ENCODE results near the gene LSM10. TPM values are rescaled to one million over a fixed set of nuclear protein-coding genes. Genes with fewer than 3 reads are reported as not detected.

LSM10 gene
- total and polyA plus RNA-seq, 3 experiments from 2014 or later = 75.3 to 146 (median 81.4) TPM

DNA sequence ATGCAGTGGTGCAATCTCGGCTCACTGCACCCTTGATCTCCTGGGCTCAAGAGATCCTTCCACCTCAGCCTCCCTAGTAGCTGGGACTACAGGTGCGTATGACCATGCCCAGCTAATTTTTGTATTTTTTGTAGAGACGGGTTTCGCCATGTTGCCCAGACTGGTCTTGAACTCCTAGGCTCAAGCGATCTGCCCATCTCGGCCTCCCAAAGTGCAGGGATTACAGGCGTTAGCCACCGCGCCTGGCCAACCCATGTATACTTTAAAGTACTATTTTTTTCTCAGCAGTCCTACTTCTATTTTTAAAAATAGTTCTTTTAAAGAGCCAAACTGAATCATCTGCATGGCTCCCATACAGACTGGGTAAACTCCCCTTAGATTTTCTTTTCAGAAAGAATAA is 15.5 kb downstream of the LSM10 start:
- Mint-ChIP-seq H3K9me3 (no peaks in the 10 kb centered on the region), H3K4me3 (no peak overlapping the region), H3K4me1 (peaks cover 69 to 85% (median 84%) of the 10 kb centered on the region in 3 donors), H3K27ac (peak overlapping the region in 7 of 8 donors; percentile 61 to 99 (median 78)), H3K36me3 (peaks cover 0 to 37% (median 11%) of the 10 kb centered on the region in 3 donors), H3K27me3 (peaks cover 0 to 2% of the 10 kb centered on the region in 2 donors)
- no peak overlapping the region for H3K4me3 ChIP-seq (ENCODE audit: low read length)
- H3K27me3 ChIP-seq (ENCODE audit: insufficient read depth, low read length, poor library complexity, severe bottlenecking) = no peaks in the 10 kb centered on the region
- no peak overlapping the region for H3K27ac ChIP-seq (ENCODE audit: low read depth, low read length)
- H3K9me3 ChIP-seq (ENCODE audit: low read length) = no peaks in the 10 kb centered on the region
- no peak for DNase-seq
- ChIA-PET POLR2A (interaction anchor here (1.1 kb wide), 1 partner anchor 15 kb away, joined by 6 read pairs; the partner anchor contains the start of gene LSM10), CTCF (interaction anchor here (6.9 kb wide), 1 partner anchor 14 kb away, joined by 38 read pairs; no protein-coding TSS in a partner anchor)
- H3K4me1 ChIP-seq (ENCODE audit: insufficient read depth, low read length) = peaks cover 66% of the 10 kb centered on the region
- peaks cover 4% of the 10 kb centered on the region for H3K36me3 ChIP-seq (ENCODE audit: insufficient read depth, low read length)

DNA sequence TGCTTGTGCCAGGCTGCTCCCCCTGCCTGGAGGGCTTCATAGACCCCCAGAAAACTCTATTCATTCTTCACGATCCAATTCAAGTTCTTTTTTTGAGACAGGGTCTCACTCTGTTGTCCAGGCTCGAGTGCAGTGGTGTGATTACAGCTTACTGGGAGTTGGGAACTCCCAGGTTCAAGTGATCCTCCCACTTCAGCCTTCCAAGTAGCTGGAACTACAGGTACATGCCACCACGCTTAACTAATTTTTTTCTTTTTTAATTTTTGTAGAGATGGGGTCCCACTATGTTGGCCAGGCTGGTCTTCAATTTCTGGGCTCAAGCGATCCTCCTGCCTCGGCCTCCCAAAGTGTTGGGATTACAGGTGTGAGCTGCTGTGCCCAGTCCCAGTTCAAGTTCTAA is 16.3 kb downstream of the LSM10 start:
- POLR2A ChIA-PET = no interaction called here
- Mint-ChIP-seq H3K9me3 (no peaks in the 10 kb centered on the region), H3K4me3 (peak overlapping the region in 2 of 7 donors; percentile 17 to 24), H3K27me3 (peaks cover 0 to 2% of the 10 kb centered on the region in 2 donors), H3K36me3 (peaks cover 0 to 38% (median 11%) of the 10 kb centered on the region in 3 donors), H3K27ac (peak overlapping the region; percentile 61 to 99 (median 83)), H3K4me1 (peaks cover 66 to 83% (median 80%) of the 10 kb centered on the region in 3 donors)
- CTCF ChIA-PET = interaction anchor here (6.9 kb wide), 1 partner anchor 13 kb away, joined by 38 read pairs; no protein-coding TSS in a partner anchor
- DNase-seq = no peak
- Histone ChIP-seq H3K36me3 (ENCODE audit: insufficient read depth, low read length) (peaks cover 4% of the 10 kb centered on the region), H3K4me3 (ENCODE audit: low read length) (no peak overlapping the region), H3K27me3 (ENCODE audit: insufficient read depth, low read length, poor library complexity, severe bottlenecking) (no peaks in the 10 kb centered on the region), H3K4me1 (ENCODE audit: insufficient read depth, low read length) (peaks cover 62% of the 10 kb centered on the region), H3K27ac (ENCODE audit: low read depth, low read length) (no peak overlapping the region), H3K9me3 (ENCODE audit: low read length) (no peaks in the 10 kb centered on the region)

DNA sequence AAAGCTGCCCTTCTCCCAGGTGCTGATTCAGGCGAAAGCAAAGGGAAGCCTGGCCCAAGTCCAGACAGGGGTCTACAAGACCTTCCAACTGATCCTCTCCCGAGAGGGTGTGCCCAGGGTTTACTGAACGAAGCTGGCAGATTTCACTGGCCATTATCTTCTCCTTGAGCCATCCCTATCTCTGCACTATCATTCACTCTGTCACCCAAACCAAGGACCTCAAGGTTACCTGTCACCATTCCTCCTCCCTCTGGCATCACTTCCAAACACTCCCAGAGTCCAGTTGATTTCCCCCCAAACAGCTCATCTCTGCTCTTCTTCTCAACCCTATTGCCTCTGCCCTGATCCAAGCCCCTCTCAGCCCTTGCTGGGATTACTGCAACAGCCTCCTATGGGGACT is 16.9 kb downstream of the LSM10 start:
- no peak for DNase-seq
- peaks cover 0 to 2% of the 10 kb centered on the region in 2 donors for H3K27me3 Mint-ChIP-seq
- peaks cover 0 to 38% (median 11%) of the 10 kb centered on the region in 3 donors for H3K36me3 Mint-ChIP-seq
- no peaks in the 10 kb centered on the region for H3K9me3 Mint-ChIP-seq
- Histone ChIP-seq H3K4me3 (ENCODE audit: low read length) (no peak overlapping the region), H3K27me3 (ENCODE audit: insufficient read depth, low read length, poor library complexity, severe bottlenecking) (no peaks in the 10 kb centered on the region), H3K27ac (ENCODE audit: low read depth, low read length) (no peak overlapping the region), H3K9me3 (ENCODE audit: low read length) (no peaks in the 10 kb centered on the region), H3K36me3 (ENCODE audit: insufficient read depth, low read length) (peaks cover 4% of the 10 kb centered on the region), H3K4me1 (ENCODE audit: insufficient read depth, low read length) (peaks cover 65% of the 10 kb centered on the region)
- peaks cover 66 to 85% (median 80%) of the 10 kb centered on the region in 3 donors for H3K4me1 Mint-ChIP-seq
- POLR2A ChIA-PET = no interaction called here
- peak overlapping the region in 1 of 7 donors; percentile 29 for H3K4me3 Mint-ChIP-seq
- H3K27ac Mint-ChIP-seq = peak overlapping the region in 7 of 8 donors; percentile 61 to 99 (median 81)
- CTCF ChIA-PET = interaction anchor here (6.9 kb wide), 1 partner anchor 13 kb away, joined by 38 read pairs; no protein-coding TSS in a partner anchor

DNA sequence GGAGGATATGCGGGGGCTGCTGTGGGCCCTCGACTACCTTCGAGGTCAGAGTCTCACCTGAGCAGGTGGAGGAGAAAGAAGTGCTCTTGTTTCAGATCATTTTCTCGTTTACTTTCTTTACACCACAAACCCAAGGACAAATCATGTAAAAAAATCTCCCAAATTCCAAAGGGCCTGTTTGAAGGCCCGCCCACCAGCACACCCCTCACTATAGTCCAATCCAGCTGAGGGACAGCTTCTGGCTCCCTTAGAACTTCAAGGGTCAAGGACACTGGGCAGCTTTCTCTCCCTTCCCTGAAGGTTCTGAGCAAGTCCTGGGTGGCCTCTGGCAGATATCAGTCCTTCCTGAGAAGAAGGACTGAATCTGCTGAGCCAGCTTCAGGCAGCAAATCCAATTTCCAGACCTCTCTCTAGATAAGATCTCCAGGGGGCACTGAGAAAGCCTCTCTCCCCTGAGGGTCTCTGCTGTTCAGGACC is 17.5 kb downstream of the LSM10 start:
- Histone ChIP-seq H3K27me3 (ENCODE audit: insufficient read depth, low read length, poor library complexity, severe bottlenecking) (no peaks in the 10 kb centered on the region), H3K9me3 (ENCODE audit: low read length) (no peaks in the 10 kb centered on the region), H3K27ac (ENCODE audit: low read depth, low read length) (no peak overlapping the region), H3K4me3 (ENCODE audit: low read length) (no peak overlapping the region), H3K4me1 (ENCODE audit: insufficient read depth, low read length) (peaks cover 71% of the 10 kb centered on the region), H3K36me3 (ENCODE audit: insufficient read depth, low read length) (peaks cover 4% of the 10 kb centered on the region)
- Mint-ChIP-seq H3K4me3 (peak overlapping the region in 3 of 7 donors; percentile 20 to 70 (median 27)), H3K36me3 (peaks cover 0 to 37% (median 11%) of the 10 kb centered on the region in 3 donors), H3K27me3 (peaks cover 0 to 2% of the 10 kb centered on the region in 2 donors), H3K27ac (peak overlapping the region; percentile 30 to 99 (median 82)), H3K9me3 (no peaks in the 10 kb centered on the region), H3K4me1 (peaks cover 66 to 90% (median 80%) of the 10 kb centered on the region in 3 donors)
- ChIA-PET POLR2A (no interaction called here), CTCF (interaction anchor here (6.9 kb wide), 1 partner anchor 12 kb away, joined by 38 read pairs; no protein-coding TSS in a partner anchor)
- no peak for DNase-seq

DNA sequence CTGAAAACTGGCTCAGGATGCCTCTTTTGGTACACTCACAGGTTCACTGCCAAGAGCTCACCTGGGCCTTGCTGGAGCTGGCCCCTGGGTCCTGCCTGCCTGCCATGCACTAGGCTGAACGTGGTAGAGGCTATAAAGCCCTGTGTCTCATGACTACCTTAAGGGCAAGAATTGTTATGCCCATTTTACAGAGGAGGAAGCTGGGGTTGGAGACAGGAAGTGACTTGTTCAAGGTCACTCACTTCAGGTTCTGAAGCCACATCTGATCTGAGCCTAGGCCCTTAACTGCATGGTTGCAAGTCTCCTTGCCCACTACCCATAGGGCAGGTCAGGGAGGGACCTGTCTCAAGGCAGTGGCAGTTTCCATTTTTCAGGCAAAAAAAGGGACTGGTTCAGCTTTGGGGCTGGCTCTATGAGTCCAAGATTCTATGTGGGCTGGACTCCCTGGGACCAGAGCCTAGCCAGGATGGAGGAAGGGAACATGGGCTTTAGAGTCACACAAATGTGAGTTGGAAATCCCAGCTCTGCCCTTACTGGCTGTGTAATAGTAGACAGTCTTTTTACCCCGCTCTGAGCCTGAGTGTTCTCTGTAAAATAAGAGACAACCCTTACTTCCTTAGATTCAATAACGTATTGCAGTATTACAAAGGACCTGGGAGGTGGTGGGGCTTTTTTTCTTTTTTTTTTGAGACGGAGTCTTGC is 19.8 kb downstream of the LSM10 start:
- H3K4me3 Mint-ChIP-seq = peak overlapping the region in 5 of 7 donors; percentile 23 to 49 (median 24)
- H3K27me3 Mint-ChIP-seq = peaks cover 0 to 2% of the 10 kb centered on the region in 2 donors
- H3K4me1 Mint-ChIP-seq = peaks cover 68 to 91% (median 80%) of the 10 kb centered on the region in 3 donors
- Histone ChIP-seq H3K4me1 (ENCODE audit: insufficient read depth, low read length) (peaks cover 71% of the 10 kb centered on the region), H3K27ac (ENCODE audit: low read depth, low read length) (peak overlapping the region; percentile 20), H3K9me3 (ENCODE audit: low read length) (no peaks in the 10 kb centered on the region), H3K27me3 (ENCODE audit: insufficient read depth, low read length, poor library complexity, severe bottlenecking) (no peaks in the 10 kb centered on the region), H3K36me3 (ENCODE audit: insufficient read depth, low read length) (peaks cover 4% of the 10 kb centered on the region), H3K4me3 (ENCODE audit: low read length) (no peak overlapping the region)
- no peak for DNase-seq
- peaks cover 0 to 34% (median 7%) of the 10 kb centered on the region in 3 donors for H3K36me3 Mint-ChIP-seq
- CTCF ChIA-PET = interaction anchor here (0.8 to 1.8 kb wide), 3 partner anchors 10 to 35 kb away, joined by 3 to 5 read pairs (median 3); no protein-coding TSS in a partner anchor
- H3K27ac Mint-ChIP-seq = peak overlapping the region; percentile 64 to 99 (median 88)
- no peaks in the 10 kb centered on the region for H3K9me3 Mint-ChIP-seq
- POLR2A ChIA-PET = interaction anchor here (1.2 kb wide), 1 partner anchor 20 kb away, joined by 3 read pairs; the partner anchor contains the start of gene LSM10

DNA sequence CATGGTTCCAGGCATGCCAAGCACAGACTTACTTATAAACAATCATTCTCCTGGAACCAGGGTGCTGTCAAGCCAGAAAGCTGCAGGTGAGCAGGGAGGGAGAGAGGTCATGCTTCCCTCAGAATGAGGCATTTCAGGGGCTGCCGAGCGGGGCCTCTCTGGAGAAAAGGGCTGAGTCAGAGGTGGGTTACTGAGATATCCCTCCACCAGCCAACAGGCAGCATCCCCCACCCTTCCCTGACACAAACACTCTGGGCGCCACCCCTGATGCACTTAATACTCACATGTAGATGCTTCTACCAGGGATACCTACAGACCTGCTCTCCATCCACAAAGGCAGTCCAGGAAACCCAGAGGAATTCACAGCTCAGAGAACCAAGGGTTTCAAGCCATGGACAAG is 25.1 kb downstream of the LSM10 start:
- ChIA-PET POLR2A (no interaction called here), CTCF (interaction anchor here (1.0 kb wide), 1 partner anchor 30 kb away, joined by 4 read pairs; no protein-coding TSS in a partner anchor)
- Mint-ChIP-seq H3K27me3 (no peaks in the 10 kb centered on the region), H3K9me3 (no peaks in the 10 kb centered on the region), H3K4me1 (peaks cover 54 to 74% (median 65%) of the 10 kb centered on the region in 3 donors), H3K36me3 (peaks cover 0 to 18% (median 2%) of the 10 kb centered on the region in 3 donors), H3K27ac (peak overlapping the region in 7 of 8 donors; percentile 47 to 99 (median 93)), H3K4me3 (no peak overlapping the region)
- H3K27ac ChIP-seq (ENCODE audit: low read depth, low read length) = peak overlapping the region; percentile 87
- no peak overlapping the region for H3K4me3 ChIP-seq (ENCODE audit: low read length)
- no peaks in the 10 kb centered on the region for H3K9me3 ChIP-seq (ENCODE audit: low read length)
- no peaks in the 10 kb centered on the region for H3K27me3 ChIP-seq (ENCODE audit: insufficient read depth, low read length, poor library complexity, severe bottlenecking)
- no peaks in the 10 kb centered on the region for H3K36me3 ChIP-seq (ENCODE audit: insufficient read depth, low read length)
- no peak for DNase-seq
- H3K4me1 ChIP-seq (ENCODE audit: insufficient read depth, low read length) = peaks cover 72% of the 10 kb centered on the region

DNA sequence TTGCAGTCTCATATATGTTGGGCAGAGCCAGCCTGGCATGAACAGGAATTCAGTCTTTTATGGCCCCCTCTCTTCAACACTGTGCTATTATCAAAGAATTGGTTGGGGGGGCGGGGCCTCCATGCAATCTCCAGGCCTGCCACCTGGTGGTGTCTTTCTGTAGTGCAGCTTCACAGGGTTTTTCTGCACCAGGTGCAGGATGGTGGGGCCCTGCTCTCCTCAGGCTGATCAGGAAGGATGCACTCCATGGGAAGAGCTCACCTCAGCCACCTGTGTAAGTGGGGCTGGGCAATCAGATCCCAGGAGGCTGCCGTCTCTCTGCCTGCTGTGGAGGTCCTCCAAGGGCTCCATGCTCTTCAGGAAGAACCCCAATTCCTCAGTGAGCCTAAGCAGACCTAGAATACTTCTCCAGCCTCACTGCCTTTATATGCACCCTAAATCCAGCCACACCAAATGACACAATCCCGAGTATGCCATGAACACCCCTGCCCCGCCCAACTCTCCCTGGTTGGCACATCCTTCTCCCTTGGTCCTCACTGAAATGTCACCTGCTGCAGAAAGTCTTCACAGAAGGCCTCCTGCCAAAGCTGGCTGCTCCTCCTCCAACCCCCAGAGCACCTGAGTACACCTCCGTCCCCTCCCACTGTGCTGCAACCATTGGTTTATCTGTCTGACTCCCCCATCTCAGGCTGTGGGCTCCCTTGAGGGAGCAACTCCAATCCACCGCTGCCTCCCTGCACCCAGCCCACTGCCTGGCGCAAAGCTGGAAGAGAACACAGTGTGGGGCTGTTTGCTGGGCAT is 28.4 kb downstream of the LSM10 start:
- H3K4me3 Mint-ChIP-seq = no peak overlapping the region
- Histone ChIP-seq H3K9me3 (ENCODE audit: low read length) (no peaks in the 10 kb centered on the region), H3K36me3 (ENCODE audit: insufficient read depth, low read length) (no peaks in the 10 kb centered on the region), H3K27ac (ENCODE audit: low read depth, low read length) (peak overlapping the region; percentile 8), H3K4me1 (ENCODE audit: insufficient read depth, low read length) (peaks cover 70% of the 10 kb centered on the region), H3K4me3 (ENCODE audit: low read length) (no peak overlapping the region), H3K27me3 (ENCODE audit: insufficient read depth, low read length, poor library complexity, severe bottlenecking) (no peaks in the 10 kb centered on the region)
- no peaks in the 10 kb centered on the region for H3K9me3 Mint-ChIP-seq
- no peaks in the 10 kb centered on the region for H3K27me3 Mint-ChIP-seq
- peak; percentile 72 to 86 (median 79) for DNase-seq
- POLR2A ChIA-PET = no interaction called here
- H3K27ac Mint-ChIP-seq = peak overlapping the region; percentile 6 to 91 (median 84)
- peaks cover 0 to 24% (median 0%) of the 10 kb centered on the region in 3 donors for H3K36me3 Mint-ChIP-seq
- H3K4me1 Mint-ChIP-seq = peaks cover 56 to 71% (median 67%) of the 10 kb centered on the region in 3 donors
- CTCF ChIA-PET = interaction anchor here (0.8 to 4.3 kb wide), 14 partner anchors 9 to 220 kb away, joined by 3 to 38 read pairs (median 4); partner anchors contain the start of genes LSM10, SH3D21, STK40 and TRAPPC3
